Natural killer cell treated with Interleukin-12 subunit alpha and Interleukin-12 subunit beta and Interleukin-15 and Interleukin-18, amount 100 ng/mL, for 72 hours (primary cell): Measurements from ENCODE around the gene LCE2A. TPM values are rescaled to one million over a fixed set of nuclear protein-coding genes. Genes with fewer than 3 reads are reported as not detected.

Source experiments
- ATAC-seq, 2 donors: fragments of 150-1000 bp; cut with Tn5 transposase in 1 of 2; sonication (Bioruptor Pico), chemical (Tn5 transposase) in 1 of 2; 2 replicates each; pipeline ENCODE4 v1.10.0; 2021
- DNase-seq: peaks from one replicate; pipeline ENCODE4 v3.0.0; 2022; ENCODE audit warnings: low spot score
- H3K27ac Mint-ChIP-seq, 2 donors: 1 replicate in 1 of 2; 2 replicates in 1 of 2; pipeline ENCODE4 v1.8.0; 2022; ENCODE audit warnings: mixed read lengths in 2 of 2, mild to moderate bottlenecking in 1 of 2, moderate library complexity in 1 of 2
- H3K27me3 Mint-ChIP-seq, 2 donors: 1 replicate in 1 of 2; 2 replicates in 1 of 2; pipeline ENCODE4 v1.8.0; 2022; ENCODE audit warnings: mixed read lengths in 2 of 2
- H3K36me3 Mint-ChIP-seq: one replicate; pipeline ENCODE4 v1.8.0; 2022; ENCODE audit warnings: mixed read lengths
- H3K4me1 Mint-ChIP-seq, 2 donors: 1 replicate in 1 of 2; 2 replicates in 1 of 2; pipeline ENCODE4 v1.8.0; 2022; ENCODE audit warnings: low read depth in 2 of 2, mixed read lengths in 2 of 2, mild to moderate bottlenecking in 1 of 2
- H3K4me3 Mint-ChIP-seq: one replicate; pipeline ENCODE4 v1.8.0; 2022; ENCODE audit warnings: mixed read lengths
- H3K9me3 Mint-ChIP-seq: 2 replicates; pipeline ENCODE4 v1.8.0; 2022; ENCODE audit warnings: mixed read lengths
- total RNA-seq, 2 donors: library from RNA; stranded (reverse); gene quantifications; one replicate each; pipeline ENCODE4 v1.2.3, GENCODE V29; 2022

LCE2A gene
- total RNA-seq, 2 donors from 2014 or later: not detected

DNA sequence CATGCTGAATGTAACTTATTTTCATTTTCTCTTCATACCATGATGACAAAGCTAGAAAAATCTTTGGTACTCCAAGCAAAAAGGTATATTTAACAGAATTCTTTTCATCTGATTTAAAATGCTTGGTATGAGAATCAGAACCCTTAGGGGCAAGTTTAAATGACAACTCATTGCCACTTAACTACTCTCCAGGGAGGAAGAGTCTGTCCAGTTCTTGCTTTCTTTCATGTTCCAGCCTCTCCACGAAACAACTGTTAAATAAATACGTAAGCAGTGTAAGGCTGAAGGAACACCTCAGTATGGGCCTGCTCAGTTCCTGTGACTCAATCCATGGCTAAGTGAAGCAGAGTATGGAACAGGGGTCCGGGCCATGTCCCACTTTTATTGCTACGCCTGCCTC, 1.6 kb downstream of the LCE2A start:
- Mint-ChIP-seq H3K4me3 (no peak overlapping the region), H3K4me1 (no peaks in the 10 kb centered on the region), H3K9me3 (peaks cover 4% of the 10 kb centered on the region), H3K27me3 (peaks cover 15 to 29% of the 10 kb centered on the region in 2 donors), H3K36me3 (no peaks in the 10 kb centered on the region), H3K27ac (no peak overlapping the region)
- DNase-seq (no peak), ATAC-seq (no peak)

DNA sequence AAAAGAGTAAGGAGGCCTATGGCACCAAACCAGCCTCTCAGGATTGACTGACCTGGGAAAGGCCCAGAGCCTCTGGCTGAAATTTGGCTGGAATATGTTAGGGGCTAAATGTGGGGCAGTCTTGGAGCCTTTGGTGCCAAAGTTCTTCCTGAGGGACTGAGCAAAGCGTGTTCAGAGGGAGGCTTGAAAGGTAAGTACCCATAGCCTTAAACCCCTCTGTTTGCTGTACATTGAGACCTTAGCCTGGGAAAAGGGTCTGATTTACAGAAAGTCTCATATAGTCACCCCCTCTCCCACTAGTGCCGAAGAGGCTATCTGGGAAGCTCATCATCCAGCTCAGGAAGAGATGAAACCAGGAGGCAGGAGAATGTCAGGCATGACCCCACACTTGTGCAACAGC, 9.7 kb downstream of the LCE2A start, which contains the start of gene LCE4A:
Gene LCE4A, plus strand, starts transcription at position 301 of the 400 bp plus-strand sequence. CDS start 916 bp downstream, outside the sequence.
- no peak for ATAC-seq
- no peaks in the 10 kb centered on the region for H3K4me1 Mint-ChIP-seq
- H3K4me3 Mint-ChIP-seq: no peak within 1 kb of the TSS
- no peak within 1 kb of the TSS for H3K27ac Mint-ChIP-seq
- peaks cover 18 to 31% of the 10 kb centered on the region in 2 donors for H3K27me3 Mint-ChIP-seq
- H3K36me3 Mint-ChIP-seq: no peaks in the 10 kb centered on the region
- H3K9me3 Mint-ChIP-seq: peaks cover 4% of the 10 kb centered on the region
- no peak for DNase-seq

DNA sequence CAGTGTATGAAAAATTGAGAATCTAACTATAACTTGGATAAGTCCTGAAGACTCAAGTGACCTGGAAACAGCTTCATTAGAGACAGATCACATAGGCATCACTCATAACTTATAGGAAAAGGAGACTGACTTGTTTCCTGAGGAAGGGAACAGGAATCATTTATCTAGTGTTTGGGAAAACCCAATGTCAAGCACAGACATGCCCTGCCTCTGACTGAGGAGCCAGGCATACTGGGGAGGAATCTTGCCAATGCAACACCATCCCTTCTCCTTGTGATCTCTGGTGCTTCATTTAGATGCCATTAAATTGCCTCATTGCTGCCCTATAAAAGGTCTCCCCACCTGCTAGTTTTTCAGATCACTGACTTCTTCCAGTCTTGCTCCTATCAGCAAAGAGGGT, 20.1 kb downstream of the LCE2A start:
- peaks cover 25 to 30% of the 10 kb centered on the region in 2 donors for H3K27me3 Mint-ChIP-seq
- no peak for DNase-seq
- ATAC-seq: no peak
- no peaks in the 10 kb centered on the region for H3K4me1 Mint-ChIP-seq
- no peaks in the 10 kb centered on the region for H3K9me3 Mint-ChIP-seq
- no peaks in the 10 kb centered on the region for H3K36me3 Mint-ChIP-seq
- H3K4me3 Mint-ChIP-seq: no peak overlapping the region
- H3K27ac Mint-ChIP-seq: no peak overlapping the region

DNA sequence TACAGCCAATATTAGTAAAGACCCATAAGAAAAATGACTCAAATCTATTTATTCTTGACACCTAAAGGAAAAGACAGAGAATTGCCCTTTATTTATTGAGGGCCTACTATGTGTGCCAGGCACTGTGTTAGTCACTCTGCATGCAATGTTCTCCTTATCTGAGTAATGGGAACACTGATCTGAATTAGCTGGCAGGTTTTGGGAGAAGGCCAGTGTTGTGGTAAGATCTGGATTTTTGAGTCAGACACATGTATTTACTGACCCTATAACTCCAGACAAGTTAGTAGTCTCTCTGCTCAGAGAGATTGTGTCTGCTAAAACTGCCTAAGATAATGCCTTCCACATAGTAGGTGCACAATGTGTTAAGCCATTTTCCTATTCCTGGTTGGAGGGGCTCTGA, 27.1 kb downstream of the LCE2A start:
- H3K4me1 Mint-ChIP-seq: no peaks in the 10 kb centered on the region
- no peaks in the 10 kb centered on the region for H3K9me3 Mint-ChIP-seq
- no peak overlapping the region for H3K27ac Mint-ChIP-seq
- H3K27me3 Mint-ChIP-seq: peaks cover 13 to 14% of the 10 kb centered on the region in 2 donors
- H3K36me3 Mint-ChIP-seq: no peaks in the 10 kb centered on the region
- DNase-seq (no peak), ATAC-seq (no peak)
- H3K4me3 Mint-ChIP-seq: no peak overlapping the region

DNA sequence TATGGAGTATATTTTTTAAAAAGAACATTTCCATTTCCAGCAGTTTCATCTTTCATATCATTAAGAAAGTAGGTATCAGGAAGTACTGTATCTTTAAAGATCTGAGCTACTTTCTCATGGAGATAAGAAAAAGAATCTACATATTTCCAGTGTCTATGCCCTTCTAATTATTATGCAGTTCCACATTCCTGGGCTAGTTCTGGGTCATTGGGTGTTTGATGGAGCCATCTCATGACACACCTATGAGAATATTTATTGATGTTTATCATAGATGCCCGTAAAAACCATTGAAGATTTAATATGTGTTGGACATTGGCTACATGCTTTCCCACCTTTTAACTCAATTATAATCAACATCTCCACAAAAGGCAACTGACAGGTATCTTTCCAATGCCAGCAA, 30.8 kb downstream of the LCE2A start:
- DNase-seq (no peak), ATAC-seq (no peak)
- Mint-ChIP-seq H3K4me3 (no peak overlapping the region), H3K27ac (no peak overlapping the region), H3K27me3 (peaks cover 5% of the 10 kb centered on the region in 2 donors), H3K36me3 (no peaks in the 10 kb centered on the region), H3K4me1 (no peaks in the 10 kb centered on the region), H3K9me3 (no peaks in the 10 kb centered on the region)

DNA sequence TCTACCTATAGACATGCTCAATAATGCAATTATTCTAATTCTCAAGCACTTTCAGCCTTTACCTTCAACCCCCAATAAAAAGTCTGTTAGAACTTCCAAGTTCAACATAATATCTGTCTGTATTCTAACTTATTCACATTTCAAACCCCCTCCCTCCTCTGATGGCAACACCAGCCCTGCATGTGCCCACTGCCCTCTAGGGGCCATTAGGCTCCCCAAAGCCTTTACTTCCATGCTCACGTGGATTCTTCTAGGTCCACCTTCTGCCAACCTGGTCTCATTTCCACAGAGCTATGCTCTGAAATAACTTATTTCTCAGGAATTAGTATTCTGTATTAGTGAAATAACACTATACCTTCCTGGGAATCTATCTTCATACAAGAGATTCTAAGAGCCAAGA, 37.5 kb downstream of the LCE2A start:
- Mint-ChIP-seq H3K4me1 (no peaks in the 10 kb centered on the region), H3K27me3 (peaks cover 23 to 48% of the 10 kb centered on the region in 2 donors), H3K4me3 (no peak overlapping the region), H3K27ac (no peak overlapping the region), H3K36me3 (no peaks in the 10 kb centered on the region), H3K9me3 (no peaks in the 10 kb centered on the region)
- DNase-seq (no peak), ATAC-seq (no peak)

DNA sequence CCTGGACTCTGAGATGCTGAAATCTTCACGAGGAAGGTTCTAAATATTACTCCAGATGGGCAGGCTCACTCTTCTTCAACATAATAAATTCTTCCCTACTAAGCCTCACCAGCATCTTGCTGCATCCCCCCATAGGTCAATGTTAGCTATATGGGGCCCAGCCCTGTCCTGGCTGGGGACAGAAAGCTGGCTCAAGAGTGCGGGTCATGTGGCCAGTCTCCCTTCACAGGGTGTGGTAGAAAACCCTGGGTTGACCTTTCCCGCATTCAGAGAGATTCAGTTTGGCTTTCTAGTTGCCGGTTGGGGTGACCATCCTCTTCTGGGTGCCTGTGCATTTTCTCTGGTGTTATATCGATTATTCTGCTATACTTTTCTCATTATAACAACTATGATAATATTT, 39.9 kb downstream of the LCE2A start:
- no peaks in the 10 kb centered on the region for H3K4me1 Mint-ChIP-seq
- no peaks in the 10 kb centered on the region for H3K9me3 Mint-ChIP-seq
- H3K4me3 Mint-ChIP-seq: no peak overlapping the region
- peaks cover 32 to 55% of the 10 kb centered on the region in 2 donors for H3K27me3 Mint-ChIP-seq
- DNase-seq (no peak), ATAC-seq (no peak)
- no peak overlapping the region for H3K27ac Mint-ChIP-seq
- H3K36me3 Mint-ChIP-seq: no peaks in the 10 kb centered on the region

DNA sequence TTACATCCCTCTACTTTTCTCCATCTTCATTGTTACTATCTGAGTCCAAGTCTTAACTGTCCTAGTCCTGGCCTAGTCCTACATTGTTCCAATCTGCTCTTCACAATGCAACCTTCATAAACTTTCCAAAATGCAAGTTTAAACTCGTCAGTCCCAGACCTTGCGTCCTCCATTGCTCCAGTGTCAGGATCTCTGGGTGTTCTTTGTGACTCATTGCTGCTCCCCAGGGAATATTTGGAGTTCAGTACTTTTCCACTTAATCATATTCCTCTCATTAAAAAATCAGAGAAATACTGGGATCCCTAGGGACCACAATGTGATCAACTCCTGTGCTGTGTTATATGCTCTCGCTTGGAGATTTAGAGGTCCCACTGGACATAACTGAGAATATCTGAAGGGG, 41.7 kb downstream of the LCE2A start:
- DNase-seq (no peak), ATAC-seq (no peak)
- Mint-ChIP-seq H3K9me3 (no peaks in the 10 kb centered on the region), H3K36me3 (no peaks in the 10 kb centered on the region), H3K27me3 (peaks cover 36 to 51% of the 10 kb centered on the region in 2 donors), H3K4me3 (no peak overlapping the region), H3K4me1 (no peaks in the 10 kb centered on the region), H3K27ac (no peak overlapping the region)

DNA sequence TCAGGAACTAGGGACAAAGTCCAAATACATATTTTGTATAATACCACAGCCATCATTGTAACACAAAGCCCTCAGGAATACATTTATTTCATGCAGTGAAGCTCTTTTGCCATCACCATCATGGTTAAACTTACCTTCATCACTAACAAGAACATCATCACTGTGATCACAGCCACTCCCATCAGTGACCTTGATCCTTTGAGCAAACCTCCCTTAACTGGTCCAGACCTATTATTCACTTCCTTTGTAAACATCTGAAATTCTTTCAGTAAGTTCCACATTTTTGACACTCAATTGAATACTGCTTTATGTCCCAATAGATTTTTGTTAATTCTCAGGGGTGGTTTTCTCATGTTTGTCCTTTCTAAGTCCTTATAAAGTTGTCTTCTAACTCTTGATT, 43.5 kb downstream of the LCE2A start:
- DNase-seq (no peak), ATAC-seq (no peak)
- H3K4me3 Mint-ChIP-seq: no peak overlapping the region
- H3K4me1 Mint-ChIP-seq: no peaks in the 10 kb centered on the region
- no peak overlapping the region for H3K27ac Mint-ChIP-seq
- peaks cover 31 to 50% of the 10 kb centered on the region in 2 donors for H3K27me3 Mint-ChIP-seq
- no peaks in the 10 kb centered on the region for H3K9me3 Mint-ChIP-seq
- H3K36me3 Mint-ChIP-seq: no peaks in the 10 kb centered on the region

DNA sequence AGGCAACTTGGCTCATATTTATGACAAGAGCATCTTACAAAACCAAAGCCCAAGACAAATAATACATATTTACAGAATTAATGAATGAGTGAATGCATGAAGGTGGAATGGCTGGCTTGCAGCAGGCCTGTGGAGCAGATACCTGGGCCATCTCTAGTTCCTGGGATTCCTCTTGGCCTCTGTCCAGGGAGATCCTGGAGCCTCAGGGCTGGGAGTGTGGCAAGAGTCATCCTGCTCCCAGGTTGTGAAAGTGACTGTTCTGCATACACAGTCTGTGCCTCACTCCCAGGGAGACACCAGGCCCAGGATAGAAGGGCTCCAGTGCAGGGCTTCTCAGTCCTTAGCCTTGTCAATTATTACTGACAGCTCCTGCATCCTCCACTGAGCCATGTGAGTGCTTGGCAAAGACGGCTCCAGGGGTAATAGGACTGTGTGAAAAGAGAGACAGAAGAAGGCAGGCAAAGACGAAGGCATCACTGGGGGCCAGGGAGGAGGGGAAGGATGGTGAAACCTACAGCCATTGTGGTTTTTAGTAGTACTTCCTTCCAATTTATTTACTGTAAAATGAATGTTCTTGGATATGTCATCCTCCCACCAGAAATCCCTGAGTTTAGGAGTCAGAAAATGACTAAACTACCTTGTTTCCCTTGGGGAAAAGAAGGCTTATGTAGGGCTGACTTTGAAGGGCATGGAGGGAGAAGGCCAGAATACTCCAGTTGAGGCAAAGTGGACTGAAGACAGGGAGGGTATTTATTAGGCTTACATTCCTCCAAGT, 45.4 kb downstream of the LCE2A start:
- Mint-ChIP-seq H3K4me3 (no peak overlapping the region), H3K4me1 (no peaks in the 10 kb centered on the region), H3K27ac (no peak overlapping the region), H3K36me3 (no peaks in the 10 kb centered on the region), H3K9me3 (no peaks in the 10 kb centered on the region), H3K27me3 (peaks cover 27 to 51% of the 10 kb centered on the region in 2 donors)
- ATAC-seq (no peak), DNase-seq (no peak)

DNA sequence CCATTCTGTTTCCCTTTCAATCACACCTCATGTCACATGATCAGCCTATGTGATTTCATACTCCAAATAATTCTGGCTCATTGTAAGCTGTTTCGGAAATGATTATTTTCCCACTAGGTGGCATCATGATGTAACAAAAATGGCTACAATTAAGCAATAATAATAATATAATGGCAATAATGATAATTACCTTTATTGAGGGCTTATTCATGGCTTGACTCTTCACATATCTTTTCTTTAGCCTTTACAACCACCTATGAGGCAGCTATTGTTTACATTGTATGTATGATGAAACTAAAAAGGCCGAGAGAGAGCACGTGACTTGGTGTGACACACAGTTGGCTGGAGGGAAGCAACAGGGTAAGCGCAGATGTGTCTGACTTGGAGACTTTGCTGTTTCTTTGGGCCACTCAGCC, 47.2 kb downstream of the LCE2A start:
- no peak overlapping the region for H3K27ac Mint-ChIP-seq
- DNase-seq (no peak), ATAC-seq (no peak)
- no peaks in the 10 kb centered on the region for H3K36me3 Mint-ChIP-seq
- no peaks in the 10 kb centered on the region for H3K9me3 Mint-ChIP-seq
- peaks cover 24 to 48% of the 10 kb centered on the region in 2 donors for H3K27me3 Mint-ChIP-seq
- no peaks in the 10 kb centered on the region for H3K4me1 Mint-ChIP-seq
- no peak overlapping the region for H3K4me3 Mint-ChIP-seq

DNA sequence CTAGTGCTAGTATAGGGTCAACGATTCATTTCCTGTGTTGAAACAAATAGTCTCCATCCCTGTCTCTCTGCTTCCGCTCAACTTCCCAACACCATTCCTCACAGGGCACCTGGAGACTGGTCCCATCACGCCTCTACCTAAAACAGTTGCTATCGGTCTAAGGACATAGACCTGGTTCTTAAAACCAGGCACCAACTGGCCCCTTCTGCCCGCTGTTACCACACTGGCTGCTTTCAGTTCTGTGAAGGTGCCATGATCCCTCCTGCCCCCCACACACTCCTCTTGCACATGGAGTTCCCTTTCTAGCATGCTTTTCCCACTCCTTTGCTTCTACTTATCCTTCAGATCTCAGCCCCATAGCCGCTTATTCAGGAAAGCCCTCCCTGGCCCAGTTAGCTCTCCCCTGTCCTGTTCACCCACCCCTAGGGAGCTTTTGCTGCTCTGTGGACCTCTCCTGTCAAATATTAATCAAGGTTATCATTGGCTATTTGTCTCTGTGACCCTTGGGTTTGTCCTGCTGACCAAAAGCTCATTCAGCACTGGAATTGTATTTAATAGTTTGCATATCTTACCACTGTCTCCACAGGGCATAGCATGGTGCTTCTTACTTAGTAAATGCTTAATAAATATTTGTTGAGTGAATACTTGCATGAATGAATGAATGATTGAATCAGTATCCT, 47.8 kb downstream of the LCE2A start:
- Mint-ChIP-seq H3K4me1 (no peaks in the 10 kb centered on the region), H3K27ac (no peak overlapping the region), H3K4me3 (no peak overlapping the region), H3K36me3 (no peaks in the 10 kb centered on the region), H3K27me3 (peaks cover 30 to 54% of the 10 kb centered on the region in 2 donors), H3K9me3 (no peaks in the 10 kb centered on the region)
- ATAC-seq (no peak), DNase-seq (no peak)

DNA sequence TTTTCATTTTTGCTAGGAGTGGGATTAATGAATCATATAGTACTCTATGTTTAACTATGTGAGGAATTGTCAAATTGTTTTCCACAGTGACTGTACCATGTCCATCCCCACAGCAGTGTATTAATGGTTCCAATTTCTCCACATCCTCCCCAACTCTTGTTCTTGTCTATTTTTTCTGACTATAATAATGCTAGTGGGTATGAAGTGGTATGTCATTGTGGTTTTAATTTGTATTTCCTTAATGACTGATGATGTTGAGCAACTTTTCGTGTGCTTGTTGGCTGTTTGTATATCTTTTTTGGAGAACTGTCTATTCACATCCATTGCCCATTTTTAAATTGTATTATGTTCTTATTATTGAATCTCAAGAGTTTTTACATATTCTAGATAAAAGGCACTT, 49.7 kb downstream of the LCE2A start:
- Mint-ChIP-seq H3K9me3 (no peaks in the 10 kb centered on the region), H3K27me3 (peaks cover 32 to 67% of the 10 kb centered on the region in 2 donors), H3K27ac (no peak overlapping the region), H3K4me3 (no peak overlapping the region), H3K4me1 (no peaks in the 10 kb centered on the region), H3K36me3 (no peaks in the 10 kb centered on the region)
- ATAC-seq: no peak
- no peak for DNase-seq
